Hematopoietic multipotent progenitor cell treated with erythropoietin and hydrocortisone succinate and interleukin-3 and kit ligand, for 17 days (in vitro differentiated cells): ENCODE results near the gene LRRC4C.

Experiments used
- DNase-seq: peaks from one replicate; pipeline ENCODE4 v3.0.0-alpha.2; 2015; ENCODE audit warnings: low spot score

LRRC4C gene

DNA sequence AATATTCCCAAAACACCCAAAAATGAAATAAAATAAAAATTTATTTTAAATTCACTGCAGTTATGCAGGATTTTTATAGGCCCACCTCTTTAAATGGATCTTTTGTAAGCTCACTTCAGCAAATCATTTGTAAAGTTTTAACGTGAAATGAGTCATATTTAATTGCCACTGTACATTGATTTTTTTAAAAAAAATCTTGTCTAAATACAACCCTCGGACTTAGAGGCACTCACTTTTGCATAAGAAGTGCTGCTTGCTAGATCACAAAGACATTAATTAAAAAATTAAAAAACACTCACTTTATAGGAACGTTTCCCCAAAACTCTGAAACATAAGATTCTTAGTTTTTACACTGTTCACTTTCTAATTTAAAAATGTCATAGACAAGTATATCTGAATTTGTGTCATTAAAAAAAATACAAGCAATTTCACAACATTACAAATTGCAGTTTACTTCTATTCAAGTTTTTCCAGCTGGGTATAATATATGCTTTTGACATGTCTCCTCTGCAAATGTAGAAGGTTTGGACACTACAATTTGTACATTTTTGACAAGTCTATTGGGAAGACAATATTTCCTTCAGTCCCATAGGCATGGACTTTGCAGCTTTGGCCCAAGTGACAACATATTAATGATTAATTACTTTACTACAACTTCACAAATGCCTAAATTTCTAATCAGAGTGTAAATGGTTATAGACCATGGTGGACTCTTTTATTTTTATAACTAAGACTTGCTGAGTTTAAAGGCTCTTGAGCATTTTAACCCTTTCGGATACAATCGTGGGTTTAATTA is 1088.4 kb downstream of the LRRC4C start:
- DNase-seq = no peak

DNA sequence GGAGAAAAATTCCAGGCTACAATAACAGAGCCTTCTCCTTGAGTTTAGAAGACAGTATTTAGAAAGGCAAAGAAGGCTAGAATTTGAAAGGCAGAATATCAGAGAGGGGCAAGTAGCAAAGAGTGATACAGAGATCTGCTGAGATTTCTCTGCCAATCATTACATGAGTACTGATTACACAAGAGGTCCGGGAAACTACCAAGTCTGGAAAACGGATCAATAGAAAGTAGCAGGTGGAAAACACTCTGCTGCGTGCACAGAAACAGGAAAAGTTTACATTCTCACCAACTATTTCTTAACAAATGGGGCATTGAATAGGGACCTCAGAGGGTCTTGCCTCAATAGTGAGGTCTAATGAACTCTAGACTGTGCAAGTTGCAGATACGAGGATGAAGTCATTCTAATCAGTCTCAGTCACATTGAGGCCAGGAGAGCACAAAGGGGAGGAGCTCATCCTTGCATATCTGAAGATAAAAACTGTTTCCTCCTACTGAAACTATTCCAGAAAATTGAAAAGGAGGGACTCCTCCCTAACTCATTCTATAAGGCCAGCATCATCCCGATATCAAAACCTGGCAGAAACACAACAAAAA is 1099.2 kb downstream of the LRRC4C start:
- no peak for DNase-seq

DNA sequence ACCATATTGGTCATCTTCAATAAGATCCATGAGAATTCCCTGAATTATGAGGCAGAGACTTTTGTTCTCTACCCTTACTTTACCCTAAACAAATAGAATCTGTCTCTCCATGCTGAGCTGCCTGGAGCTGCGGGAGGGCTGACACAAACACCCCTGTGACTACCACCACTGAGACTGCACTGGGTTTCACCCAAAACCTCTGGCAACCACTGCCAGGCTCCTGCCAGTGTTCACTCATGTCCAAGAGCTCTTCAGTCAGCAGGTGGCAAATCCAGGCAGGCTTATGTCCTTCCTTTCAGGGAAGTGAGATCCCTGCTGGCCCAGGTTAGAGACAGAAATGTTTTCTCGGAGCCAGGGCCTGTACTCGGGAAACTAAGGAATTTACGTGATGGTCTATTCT is 1105.3 kb downstream of the LRRC4C start:
- no peak for DNase-seq

DNA sequence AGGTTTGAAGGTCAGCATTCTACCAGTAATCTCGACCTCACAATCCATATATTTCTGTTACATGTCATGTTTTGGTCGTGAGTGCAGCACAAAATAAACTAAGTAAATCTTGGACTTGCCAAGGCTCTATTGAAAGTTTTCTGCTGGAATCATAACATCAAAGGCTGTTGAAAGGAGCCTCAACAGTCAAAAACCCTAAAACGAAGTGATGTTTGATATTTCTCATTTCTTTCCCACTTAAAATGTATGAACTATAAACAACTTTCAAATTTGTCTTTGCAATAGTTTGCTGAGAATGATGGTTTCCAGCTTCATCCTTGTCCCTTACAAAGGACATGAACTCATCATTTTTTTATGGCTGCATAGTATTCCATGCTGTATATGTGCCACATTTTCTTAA is 1118.5 kb downstream of the LRRC4C start:
- no peak for DNase-seq

DNA sequence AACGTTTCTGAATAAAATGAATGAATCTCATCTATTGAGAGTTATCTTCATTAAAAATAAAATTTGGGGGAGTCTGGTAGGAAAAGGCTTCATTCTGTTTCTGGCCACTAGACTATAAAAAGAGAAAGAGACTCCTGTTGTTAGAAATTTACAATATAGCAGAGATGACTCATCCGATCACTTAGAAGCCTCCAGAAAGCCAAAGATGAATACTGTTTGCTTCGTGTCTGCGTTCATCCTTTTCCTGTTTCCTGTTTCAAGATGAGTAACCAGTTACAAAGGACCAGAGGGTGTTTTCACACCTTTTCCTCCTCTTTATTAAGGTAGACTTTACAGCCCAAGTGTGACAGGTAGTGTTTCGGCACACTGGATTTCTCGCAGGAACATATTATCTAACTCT is 1120.7 kb downstream of the LRRC4C start:
- DNase-seq = no peak

DNA sequence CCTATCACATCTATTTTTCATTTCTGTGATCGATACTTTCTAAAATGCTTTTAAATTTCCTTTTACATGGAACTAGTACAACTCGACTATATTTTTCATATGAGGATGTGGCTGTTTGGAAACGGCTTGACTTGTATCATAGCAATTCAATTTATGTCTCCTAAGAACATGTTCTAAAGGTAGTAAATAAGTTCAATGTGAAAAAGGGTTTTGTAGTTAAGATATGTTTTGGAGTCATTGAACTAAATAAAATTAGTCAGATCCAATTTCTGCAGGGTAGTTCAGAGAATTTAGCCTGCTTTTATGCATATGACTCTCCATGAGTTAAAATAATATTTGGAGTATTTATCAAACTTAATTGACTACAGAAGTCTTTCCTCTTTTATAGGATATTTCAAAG is 1121.4 kb downstream of the LRRC4C start:
- no peak for DNase-seq

DNA sequence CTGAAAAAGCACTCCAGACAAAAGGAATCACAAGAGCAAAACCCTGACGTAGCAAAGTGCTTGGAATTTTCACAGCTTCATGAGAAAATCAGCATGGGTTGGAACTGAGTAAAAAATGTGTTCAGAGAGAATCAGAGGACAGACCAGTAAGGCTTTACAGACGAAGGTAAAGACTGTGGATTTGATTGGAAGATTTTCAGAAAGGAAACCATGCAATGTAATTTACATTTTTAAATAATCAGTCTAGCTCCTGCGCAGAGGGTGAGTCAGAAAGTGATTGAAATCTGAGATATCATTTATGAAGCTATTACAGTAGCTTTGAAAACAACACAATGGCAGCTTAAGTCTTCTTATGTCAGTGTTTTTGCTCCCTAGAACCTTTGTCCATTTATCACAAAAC is 1122.3 kb downstream of the LRRC4C start:
- no peak for DNase-seq

DNA sequence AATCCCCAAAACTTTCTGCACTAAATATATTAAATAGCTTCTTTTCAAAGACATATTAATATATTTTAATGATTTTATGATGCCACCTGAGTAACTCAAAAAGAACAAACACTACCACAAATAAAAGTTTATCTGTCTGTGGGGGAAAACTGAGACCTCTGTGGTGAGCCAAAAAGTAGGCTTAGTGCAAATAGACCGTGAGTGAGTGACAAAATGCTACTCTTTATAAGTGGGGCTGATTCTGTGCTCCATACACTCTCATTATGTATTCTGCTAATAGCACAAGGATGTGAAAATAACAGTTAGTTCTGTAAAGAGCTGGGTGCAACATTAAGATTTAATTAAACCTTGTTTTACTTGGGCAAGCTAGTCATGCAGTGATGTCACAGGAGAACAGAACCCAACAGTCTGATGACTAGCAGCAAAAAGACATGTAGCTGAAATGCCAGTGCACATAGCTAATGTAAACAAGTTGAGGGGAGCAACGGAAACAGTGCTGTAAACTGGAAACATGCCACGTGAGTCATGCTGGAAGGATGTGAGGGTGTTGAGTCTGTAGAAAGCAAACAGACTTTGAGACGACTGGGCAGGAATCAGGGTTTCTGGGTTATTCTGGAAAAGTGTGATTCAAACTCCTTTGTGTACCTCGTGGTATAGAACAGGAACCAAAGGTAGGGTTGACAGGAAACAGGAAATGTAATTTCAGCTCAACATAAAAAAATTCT is 1130.4 kb downstream of the LRRC4C start:
- DNase-seq = no peak

DNA sequence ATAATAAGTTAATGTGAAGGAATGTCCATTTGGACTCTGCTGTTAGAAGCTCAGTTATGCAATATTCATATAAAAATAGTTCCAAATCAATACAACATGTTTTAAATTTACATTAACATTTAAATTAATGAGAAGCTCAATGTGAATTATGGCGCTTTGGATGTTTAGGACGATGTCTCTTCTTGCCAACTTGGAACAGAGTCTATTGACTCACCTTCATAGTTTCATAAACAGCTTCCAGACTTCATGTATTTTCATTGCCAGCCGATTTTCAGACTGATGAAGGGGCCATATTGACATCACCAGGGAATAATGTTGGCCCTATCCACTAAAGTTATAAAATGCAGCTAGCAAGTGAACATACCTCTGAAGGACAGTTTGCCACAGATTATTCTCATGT is 1136.2 kb downstream of the LRRC4C start:
- DNase-seq = no peak

DNA sequence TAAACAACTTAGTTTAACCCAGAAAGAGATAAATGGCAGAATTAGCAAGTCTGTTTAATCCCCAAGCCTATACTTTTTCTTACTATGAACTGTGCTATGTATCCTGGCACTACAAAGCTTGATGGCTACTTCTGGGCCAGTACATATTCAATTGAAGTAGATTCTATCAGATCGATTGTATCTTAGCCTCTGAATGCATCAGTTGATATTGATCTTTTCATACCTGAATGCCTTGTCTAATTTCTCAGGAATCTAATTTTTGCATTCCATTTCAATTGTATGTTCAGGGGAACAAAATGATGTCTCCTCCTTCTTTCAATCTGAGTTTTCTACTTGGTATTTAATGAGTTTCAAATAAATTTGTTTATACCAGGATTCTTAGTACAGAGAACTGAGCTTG is 1137.9 kb downstream of the LRRC4C start:
- DNase-seq = no peak

DNA sequence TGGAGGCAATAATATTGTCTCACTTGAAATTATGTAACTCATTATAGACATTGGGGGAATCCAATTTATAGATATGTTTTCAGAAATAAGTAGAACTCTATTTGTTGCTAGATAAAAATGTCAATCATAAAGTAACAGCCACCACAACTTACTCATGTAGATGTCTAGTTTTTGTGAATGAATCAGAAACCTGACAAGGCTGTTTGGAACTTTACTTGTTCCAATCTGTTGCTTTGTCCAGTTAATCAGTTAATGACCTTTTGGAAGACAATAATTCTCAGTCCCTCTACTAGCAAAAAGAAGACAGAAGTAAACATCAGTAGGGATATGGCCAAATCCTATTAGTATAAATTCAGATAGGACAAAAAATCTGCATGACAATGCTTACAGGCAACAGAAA is 1143.3 kb downstream of the LRRC4C start:
- no peak for DNase-seq

DNA sequence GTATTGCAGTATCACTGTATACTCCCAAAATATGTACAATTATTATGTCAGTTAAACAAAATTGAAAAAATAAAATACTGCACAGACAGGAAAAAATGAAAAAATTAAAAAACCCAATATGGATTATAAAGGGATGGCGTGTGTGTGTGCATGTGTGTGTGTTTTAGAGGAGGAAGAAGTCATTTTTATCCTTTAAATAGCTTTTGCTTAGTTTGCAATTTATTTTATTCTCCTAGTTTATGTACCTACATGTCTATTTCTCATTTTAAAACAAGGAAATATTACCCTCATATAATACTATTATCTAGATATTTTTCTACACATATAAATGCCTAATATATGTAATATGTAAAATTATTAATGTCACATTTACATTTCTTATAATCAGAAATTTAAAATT is 1144.3 kb downstream of the LRRC4C start:
- DNase-seq = no peak

DNA sequence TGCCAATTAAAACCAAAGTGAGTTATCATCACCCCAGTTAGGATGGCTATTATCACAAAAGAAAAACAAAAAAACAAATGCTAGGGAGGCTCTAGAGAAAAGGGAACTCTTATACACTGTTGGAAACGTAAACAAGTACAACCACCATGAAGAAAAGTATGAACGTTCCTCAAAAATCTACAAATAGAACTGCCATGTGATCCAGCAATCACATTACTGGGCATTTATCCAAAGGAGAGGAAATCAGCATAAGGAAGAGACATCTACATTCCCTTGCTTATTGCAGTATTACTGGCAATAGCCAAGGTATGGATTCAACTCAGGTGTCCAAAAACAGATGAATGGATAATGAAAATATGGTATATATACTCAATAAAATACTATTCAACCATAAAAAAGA is 1145.1 kb downstream of the LRRC4C start:
- no peak for DNase-seq

DNA sequence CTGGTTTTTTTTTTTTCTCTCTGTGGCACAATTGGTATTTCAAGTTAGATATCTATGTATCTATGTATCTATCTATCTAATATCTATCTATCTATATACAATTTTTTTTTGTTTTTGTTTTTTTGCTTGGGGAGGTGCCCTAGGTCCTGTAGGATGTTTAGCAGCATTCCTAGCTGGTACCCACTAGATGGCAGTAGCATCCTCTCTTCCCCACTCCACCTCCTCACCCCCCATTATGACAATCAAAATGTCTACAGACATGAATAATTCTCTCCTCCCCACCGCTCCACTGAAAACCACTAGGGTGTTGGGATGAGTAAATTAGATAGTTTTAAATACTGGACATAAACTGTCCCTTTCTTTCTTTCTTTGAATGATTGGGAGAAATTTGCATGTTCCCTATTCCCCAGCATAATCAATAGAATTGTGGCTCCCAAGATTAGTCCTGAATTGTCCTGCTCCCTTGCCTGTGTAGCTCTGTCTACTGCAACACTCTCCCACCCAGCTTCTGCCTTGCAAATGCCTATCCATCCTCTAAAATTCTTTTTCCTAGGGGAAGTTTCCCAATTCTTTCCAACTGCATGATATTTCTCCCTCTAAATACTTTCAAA is 1152.4 kb downstream of the LRRC4C start:
- no peak for DNase-seq

DNA sequence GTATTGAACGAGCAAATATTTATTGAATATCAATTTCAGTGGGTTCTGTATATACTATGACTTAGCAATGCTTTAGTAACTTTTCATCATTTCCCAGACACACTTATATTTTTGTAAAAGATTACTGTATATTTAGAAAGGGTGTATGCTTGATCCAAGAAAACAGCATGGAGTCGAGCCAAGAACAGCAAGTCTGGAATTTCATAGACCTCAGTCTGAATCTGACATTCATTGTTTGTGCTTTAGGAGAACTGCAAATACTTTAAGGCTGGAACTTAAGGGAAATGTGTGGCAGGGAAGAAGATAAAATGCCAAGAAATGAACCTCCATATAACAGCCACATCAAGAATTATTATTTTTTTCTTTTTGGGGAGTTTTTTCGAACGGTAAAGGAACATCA is 1156.8 kb downstream of the LRRC4C start:
- no peak for DNase-seq

DNA sequence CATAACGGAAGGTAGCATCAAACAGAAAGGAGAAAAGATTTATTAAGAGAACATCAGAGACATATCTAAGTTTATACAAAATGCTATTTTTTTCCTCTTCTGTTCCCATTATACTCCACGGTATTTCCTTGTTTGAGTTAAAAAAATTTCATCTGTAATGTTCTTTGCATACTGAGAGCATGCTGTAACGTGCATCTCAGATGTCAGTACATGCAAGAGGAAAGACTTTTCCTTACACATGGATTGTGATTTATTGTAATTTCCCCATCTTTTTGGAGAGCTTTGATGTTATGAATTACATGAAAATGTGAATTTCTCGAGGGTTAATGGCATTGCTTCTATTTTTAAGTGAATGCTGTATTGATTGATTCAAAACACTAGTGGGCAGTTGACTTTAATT is 1164.0 kb downstream of the LRRC4C start:
- no peak for DNase-seq

DNA sequence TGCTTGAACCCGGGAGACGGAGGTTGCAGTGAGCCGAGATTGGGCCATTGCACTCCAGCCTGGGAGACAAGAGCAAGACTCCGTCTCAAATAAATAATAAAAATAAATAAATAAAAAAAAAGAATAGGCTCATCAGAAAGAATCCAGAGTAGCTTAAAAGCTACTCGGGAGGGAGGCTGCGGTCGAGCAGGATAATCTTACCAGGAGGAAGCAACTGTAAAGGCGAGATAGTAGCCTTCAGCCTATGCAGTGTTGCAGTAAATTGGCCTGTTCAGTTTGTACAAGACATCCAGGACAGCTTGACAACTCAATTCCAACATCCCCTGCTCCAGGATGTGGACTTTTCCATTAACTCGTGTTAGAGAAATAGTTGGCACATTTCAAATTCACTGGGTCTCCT is 1164.7 kb downstream of the LRRC4C start:
- no peak for DNase-seq

DNA sequence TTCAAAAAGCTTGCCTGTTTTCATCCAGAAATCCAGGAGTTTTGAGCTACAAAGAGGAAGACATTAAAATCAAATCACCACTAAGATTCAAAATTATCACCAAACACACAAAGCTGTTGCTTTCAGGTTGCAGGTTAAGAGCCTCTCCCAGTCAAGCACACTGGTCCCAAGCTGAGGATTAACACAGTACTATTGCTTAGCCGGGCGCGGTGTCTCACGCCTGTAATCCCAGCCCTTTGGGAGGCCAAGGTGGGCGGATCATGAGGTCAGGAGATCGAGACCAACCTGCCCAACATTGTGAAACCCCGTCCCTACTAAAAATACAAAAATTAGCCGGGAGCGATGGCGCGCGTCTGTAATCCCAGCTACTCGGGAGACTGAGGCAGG is 1165.1 kb downstream of the LRRC4C start:
- DNase-seq = no peak

DNA sequence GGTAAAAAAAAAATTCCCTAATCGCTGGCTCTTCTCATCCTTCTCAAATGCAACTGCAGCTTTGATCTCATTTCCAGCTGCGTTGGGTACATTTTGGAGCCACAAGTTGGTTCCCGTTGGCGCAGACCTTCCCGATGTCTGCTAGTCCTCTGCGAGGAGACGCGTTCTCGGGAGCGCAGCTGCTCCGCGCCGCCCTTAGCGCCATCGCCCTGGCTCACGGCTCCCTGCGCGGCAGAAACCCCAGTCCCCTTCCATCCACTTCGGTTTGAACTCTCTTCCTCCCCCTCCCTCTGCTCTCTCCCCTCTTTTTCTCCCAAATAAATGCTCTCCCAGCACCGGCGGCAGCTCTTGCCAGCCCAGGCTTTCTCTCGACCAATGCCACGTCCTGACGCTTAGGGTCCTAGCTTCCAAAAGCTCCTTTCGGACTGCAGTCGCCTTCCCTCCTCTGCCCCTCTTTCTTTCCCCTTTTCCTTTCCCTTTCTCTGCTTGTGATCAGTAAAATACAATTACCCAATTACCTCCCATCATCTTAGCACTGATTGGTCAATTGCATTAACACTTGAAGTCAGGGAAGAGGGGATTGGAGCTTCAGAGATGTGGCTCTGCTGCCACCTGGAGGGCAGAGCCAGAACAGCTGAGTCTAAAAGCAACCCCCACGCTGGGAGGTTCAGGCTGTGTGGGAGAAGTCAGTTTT is 1165.7 kb downstream of the LRRC4C start:
- DNase-seq = peak; percentile 11

DNA sequence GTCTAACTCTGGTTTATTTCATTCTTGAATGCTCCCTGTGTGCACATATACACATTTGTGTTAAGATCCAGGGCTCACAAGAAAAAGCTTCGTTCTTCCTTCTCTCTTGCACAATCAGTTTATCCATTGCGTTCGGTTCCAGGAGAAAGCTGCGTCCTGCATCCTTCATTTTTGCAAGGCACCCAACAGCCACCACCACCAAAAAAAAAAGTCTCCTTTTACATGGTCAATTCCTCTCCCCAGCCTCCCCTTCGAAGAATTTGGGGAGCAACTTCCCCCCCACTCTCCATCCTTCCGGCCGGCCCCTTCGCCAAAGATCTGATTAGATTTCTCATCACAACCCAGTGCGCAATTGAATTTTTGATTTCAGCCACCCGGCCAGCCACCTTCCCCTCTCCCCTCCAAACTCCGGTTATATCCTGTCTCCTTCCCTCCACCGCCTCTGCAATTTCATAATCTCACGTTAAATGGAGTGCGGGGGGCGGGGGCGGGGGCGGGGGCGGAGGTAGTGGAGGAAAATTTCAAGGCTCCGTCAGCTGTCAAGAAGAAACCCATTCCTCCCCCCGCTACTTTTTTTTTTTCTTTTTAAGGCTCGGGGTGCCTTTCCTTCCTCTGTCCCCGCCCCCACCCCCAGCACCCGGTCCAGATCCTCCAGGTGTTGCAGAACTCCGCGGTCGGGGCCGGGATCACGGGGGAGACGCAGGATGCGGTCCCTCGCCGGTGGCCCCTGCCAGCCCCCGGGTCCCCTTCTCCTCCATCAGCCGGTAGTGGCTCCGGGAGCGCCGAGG is 1166.5 kb downstream of the LRRC4C start:
- no peak for DNase-seq

DNA sequence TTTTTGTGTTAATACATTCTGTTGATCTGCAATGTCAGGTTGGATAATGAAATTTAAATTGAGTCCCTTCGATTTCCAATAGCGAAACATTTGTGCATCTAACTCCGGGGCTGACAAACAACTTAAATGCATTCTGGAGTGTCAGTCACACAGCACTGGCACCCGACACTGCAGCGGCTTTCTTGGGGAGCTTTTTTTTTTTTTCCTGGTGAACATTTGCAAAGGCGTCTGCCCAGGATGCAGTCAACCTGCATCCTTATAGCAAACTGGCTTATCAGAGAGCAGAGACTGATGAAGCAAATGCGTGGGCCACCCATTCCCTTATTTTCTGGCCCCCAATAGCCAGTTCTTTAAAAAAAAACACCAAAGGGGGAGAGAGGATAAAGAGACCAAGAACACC is 1167.7 kb downstream of the LRRC4C start:
- DNase-seq = no peak

DNA sequence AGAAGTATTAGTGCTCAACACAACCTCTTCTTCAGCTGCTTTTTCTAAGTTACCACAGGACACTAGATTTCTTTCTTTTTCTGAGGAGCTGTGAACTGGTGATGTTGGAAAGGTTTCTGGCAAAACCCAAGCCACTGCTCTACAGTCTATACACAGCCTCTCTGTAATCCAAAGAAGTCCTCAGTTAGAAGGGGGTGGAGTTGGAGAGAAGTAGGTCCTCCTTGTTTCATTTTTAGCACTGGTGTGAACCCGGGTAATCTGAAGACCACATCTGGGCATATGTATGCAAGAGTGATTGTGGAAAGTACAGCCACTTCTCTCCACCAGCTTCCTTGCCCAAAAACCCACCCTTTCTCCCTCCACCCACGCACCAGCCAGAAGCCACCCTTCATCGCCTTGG is 1168.1 kb downstream of the LRRC4C start:
- no peak for DNase-seq
